MM.1S (cell line): ENCODE measurements around the gene HECTD4.

ENCODE experiments used
- EZH2 ChIP-seq: fragments of 300-600 bp; sonication (generic); optimal IDR thresholded peaks from 2 replicates; pipeline ENCODE3; 2017; ENCODE audit warnings: low read depth, mild to moderate bottlenecking, antibody characterized with exemption, low read length, mixed read lengths
- TF ChIP-seq, protein P1 (sequence below): fragments of 300-600 bp; sonication (generic); IDR thresholded peaks from 2 replicates; pipeline ENCODE4 v1.5.1; 2016; ENCODE audit warnings: antibody characterized with exemption, low read length, mixed read lengths

DNA sequence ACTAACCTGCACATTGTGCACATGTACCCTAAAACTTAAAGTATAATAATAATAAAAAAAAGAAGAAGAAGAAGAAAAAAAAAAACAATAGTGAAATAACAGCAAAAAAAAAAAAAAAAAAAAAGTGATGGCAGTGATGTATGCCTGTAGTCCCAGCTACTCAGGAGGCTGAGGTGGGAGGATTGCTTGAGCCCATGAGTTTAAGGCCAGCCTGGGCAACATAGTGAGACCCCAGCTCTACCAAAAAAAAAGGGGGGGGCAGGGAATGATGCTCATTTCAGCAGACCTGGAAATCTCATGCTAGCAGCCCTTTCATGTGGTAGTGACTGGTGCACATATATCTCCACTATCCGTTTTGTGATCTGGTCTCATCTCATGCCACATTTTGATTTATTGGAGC lies 236.1 kb downstream of the HECTD4 start:
- TF ChIP-seq, protein P1, sequence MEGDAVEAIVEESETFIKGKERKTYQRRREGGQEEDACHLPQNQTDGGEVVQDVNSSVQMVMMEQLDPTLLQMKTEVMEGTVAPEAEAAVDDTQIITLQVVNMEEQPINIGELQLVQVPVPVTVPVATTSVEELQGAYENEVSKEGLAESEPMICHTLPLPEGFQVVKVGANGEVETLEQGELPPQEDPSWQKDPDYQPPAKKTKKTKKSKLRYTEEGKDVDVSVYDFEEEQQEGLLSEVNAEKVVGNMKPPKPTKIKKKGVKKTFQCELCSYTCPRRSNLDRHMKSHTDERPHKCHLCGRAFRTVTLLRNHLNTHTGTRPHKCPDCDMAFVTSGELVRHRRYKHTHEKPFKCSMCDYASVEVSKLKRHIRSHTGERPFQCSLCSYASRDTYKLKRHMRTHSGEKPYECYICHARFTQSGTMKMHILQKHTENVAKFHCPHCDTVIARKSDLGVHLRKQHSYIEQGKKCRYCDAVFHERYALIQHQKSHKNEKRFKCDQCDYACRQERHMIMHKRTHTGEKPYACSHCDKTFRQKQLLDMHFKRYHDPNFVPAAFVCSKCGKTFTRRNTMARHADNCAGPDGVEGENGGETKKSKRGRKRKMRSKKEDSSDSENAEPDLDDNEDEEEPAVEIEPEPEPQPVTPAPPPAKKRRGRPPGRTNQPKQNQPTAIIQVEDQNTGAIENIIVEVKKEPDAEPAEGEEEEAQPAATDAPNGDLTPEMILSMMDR: no peak
- no peak for TF ChIP-seq EZH2
